Measurements from ENCODE around the gene POLN. TPM values are rescaled to one million over a fixed set of nuclear protein-coding genes. Genes with fewer than 3 reads are reported as not detected.

Gene POLN
- polyA plus RNA-seq, 1 experiment = 0.35 TPM

GRCh38 chr4:2047031-2047660, 194.8 kb downstream of the POLN start:
- CTCF ChIA-PET = no interaction called here
- TF ChIP-seq CTCF (IDR thresholded peaks at IDR 0.05; ENCODE audit: low read depth, low read length) = no peak

DNA sequence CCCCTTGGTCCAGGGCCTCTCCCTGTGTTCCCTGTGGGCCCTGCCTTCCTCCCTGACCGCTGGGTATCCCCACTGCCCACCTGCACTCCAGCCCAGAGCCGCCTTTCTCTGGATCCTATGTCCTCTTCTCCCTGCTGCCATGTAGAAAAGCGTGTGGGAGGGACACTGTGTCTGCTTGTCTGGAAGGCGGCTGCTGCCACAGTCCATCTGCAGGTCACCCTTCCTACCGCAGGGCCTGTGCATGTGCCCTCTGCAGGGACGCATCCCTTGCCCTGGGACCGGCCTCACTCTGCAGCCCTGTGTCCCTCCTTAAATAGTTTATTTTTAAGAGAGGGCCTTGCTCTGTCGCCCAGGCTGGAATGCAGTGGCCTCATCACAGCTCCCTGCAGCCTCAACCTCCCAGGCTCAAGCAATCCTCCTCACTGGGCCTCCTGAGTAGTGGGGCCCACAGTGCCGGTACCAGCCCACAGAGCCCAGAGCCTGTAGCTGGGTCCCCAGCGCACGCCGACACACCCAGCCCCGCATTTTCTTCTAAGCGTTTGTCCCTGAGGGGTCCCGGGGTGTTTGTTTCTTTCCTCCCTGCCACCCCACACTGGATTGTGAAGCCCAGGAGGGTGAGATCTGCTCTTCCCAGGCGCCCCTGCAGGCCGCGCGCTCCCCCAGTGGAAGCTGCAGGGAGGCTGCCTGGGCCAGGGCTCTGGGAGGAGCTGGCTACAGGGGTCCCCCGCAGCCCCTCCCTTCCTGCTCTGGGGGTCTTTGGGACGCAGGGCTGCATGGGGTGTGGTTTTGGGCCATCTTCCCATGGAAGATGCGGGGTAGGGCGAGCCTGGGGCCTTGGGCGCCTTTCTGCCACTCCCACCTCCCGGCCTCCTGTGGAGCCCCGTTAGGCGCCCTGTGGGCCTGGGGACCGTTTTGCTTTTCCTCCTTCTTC, 195.6 kb downstream of the POLN start:
- CTCF ChIA-PET = interaction anchor here (0.6 kb wide), 1 partner anchor 35 kb away, joined by 5 read pairs; no protein-coding TSS in a partner anchor

More at GRCh38 chr4:2047031-2047660, 194.8 kb downstream of the POLN start:
- POLR2A ChIA-PET = no interaction called here
- H3K27ac ChIP-seq (ENCODE audit: low read depth, low read length) = no peak overlapping the region
- peaks cover 18% of the 10 kb centered on the region for H3K27me3 ChIP-seq (ENCODE audit: control insufficient read depth, insufficient read depth, low read length)
- no peak for DNase-seq (ENCODE audit: low read depth, low spot score)
- H3K4me3 ChIP-seq (ENCODE audit: low read depth, low read length) = no peak overlapping the region
- H3K9me3 ChIP-seq (ENCODE audit: control insufficient read depth, insufficient read depth, low read length) = peaks cover 14% of the 10 kb centered on the region

DNA sequence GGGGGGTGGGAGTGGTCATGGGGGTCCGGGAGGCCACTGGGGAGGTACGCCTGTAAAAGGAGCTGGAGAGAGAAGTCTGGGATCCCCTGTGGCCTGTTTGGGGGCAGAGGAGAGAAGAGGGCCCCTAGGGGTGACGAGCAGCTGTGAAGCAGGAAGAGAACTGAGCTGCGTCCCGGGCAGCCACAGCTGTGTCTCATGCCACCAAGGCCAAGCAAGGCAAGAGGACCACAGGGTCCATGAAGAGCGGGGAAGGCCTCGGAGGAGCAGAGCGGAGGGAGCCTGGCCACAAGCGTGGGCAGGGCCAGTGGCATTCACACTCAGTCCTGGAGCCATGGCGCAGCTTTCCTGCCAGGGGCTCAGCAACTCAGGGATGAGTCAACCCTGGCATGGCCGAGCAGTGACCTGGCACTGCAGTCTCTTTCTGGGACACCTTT, 196.4 kb downstream of the POLN start:
- ChIA-PET POLR2A (no interaction called here), CTCF (interaction anchor here (0.6 kb wide), 1 partner anchor 34 kb away, joined by 5 read pairs; no protein-coding TSS in a partner anchor)
- Histone ChIP-seq H3K27me3 (ENCODE audit: control insufficient read depth, insufficient read depth, low read length) (peaks cover 18% of the 10 kb centered on the region), H3K27ac (ENCODE audit: low read depth, low read length) (no peak overlapping the region), H3K4me3 (ENCODE audit: low read depth, low read length) (no peak overlapping the region), H3K9me3 (ENCODE audit: control insufficient read depth, insufficient read depth, low read length) (peaks cover 20% of the 10 kb centered on the region)
- DNase-seq (ENCODE audit: low read depth, low spot score) = no peak
- TF ChIP-seq CTCF (IDR thresholded peaks at IDR 0.05; ENCODE audit: low read depth, low read length) = no peak

More for the DNA sequence above, 195.6 kb downstream of the POLN start:
- Histone ChIP-seq H3K9me3 (ENCODE audit: control insufficient read depth, insufficient read depth, low read length) (peaks cover 19% of the 10 kb centered on the region), H3K27ac (ENCODE audit: low read depth, low read length) (no peak overlapping the region), H3K4me3 (ENCODE audit: low read depth, low read length) (no peak overlapping the region), H3K27me3 (ENCODE audit: control insufficient read depth, insufficient read depth, low read length) (peaks cover 18% of the 10 kb centered on the region)
- TF ChIP-seq CTCF (IDR thresholded peaks at IDR 0.05; ENCODE audit: low read depth, low read length) = peak; percentile 5; the same call in 1 of the 2 replicates
- POLR2A ChIA-PET = no interaction called here
- no peak for DNase-seq (ENCODE audit: low read depth, low spot score)

DNA sequence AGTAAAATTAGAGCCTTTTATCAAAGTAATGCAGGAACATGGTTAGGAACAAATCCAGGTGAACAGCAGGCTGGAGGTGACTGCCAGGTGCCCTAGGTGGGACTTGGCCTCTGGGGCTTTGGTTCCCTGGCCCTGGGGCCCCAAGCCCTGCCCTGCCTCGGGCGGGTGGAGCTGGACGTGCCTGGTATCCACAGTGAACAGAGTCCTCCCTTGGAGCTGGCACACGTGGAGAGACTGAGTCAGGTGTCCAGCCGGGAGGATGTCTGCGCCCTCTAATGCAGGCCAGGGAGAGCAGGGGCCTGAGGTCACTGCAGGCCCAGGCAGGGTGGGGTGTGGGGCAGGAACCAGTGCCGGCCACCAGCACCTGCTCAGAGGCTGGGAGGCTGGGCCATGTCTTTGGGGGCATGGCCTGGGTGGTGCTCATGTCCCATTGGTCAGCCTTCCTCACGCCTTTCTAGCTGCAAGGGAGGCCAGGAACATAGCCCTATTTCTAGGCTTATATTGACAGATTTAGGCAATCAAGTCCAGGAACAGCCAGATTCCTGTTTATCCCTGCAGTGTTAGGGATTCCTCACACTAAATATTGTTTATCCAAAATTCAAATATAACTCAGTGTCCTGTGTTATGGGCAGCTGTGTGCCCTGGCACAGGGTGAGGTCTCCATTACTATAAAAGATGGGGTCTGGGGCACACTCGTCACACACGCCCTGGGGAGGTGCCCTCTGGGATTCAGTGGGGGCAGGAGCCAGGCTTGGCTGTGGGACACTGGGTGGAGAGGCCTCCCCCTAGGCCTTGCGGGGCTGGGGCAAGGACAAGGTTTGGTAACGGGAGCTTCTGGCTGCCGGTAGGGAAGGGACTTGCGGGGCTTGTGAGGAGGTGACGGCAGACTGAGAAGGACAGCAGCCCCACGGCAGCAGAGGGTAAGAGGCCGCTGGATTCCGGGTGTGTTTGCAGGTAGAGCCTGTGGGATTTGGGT, 197.1 kb downstream of the POLN start:
- ChIA-PET CTCF (no interaction called here), POLR2A (interaction anchor here (0.6 kb wide), 1 partner anchor 178 kb away, joined by 3 read pairs; no protein-coding TSS in a partner anchor)
- no peak for TF ChIP-seq CTCF (IDR thresholded peaks at IDR 0.05; ENCODE audit: low read depth, low read length)

More for the DNA sequence above, 197.1 kb downstream of the POLN start:
- no peak for DNase-seq (ENCODE audit: low read depth, low spot score)
- H3K4me3 ChIP-seq (ENCODE audit: low read depth, low read length) = no peak overlapping the region
- peaks cover 22% of the 10 kb centered on the region for H3K27me3 ChIP-seq (ENCODE audit: control insufficient read depth, insufficient read depth, low read length)
- no peak overlapping the region for H3K27ac ChIP-seq (ENCODE audit: low read depth, low read length)
- peaks cover 20% of the 10 kb centered on the region for H3K9me3 ChIP-seq (ENCODE audit: control insufficient read depth, insufficient read depth, low read length)

Data from AG04450 (cell line).